HG03378 (cell line): ENCODE results near the gene HMG20B.

ENCODE experiments used
- ATAC-seq: cut with Tn5 transposase; IDR thresholded peaks from one replicate; pipeline ENCODE4 v1.9.1; 2021; ENCODE audit warnings: mild to moderate bottlenecking, moderate library complexity; ENCODE audit not compliant: unreplicated experiment

HMG20B gene

DNA sequence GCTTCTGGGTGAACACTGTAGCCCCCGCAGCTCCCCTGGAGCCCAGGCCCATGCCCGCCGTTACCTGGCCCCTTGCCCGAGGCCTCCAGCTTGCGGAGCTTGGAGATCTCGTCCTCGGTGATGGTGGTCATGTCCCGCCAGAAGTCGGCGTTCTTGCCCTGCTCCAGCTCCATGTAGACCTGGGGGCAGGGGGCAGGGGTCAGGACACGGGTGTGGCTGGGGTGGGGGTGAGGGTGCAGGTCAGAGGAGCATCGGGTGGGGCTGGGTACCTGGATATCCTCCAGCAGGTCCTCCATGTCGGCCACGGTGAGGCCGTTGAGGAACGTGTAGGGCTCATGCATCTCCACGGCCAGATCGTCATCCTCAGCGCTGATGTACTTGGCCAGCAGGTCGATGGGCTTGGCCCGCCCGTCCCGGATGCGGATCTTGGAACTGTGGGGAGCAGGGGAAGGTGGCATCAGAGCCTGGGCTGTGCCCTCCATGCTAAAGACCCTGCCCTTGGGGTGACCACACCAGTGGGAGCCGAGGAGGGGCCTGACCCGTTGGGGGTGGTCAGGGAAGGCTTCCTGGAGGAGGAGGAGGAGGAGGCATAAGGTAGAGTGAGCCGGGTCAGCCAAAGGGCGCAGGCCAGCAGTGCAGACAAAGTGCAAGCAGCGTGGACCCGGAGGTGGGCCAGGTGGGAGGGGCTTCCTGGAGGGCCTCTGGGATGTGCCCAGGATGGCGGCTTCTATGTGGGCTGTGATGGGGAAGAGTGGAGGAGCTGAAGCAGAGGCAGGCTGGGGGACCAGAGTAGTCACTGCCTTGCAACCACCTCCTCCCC, 46.3 kb downstream of the HMG20B start:
- no peak for ATAC-seq

DNA sequence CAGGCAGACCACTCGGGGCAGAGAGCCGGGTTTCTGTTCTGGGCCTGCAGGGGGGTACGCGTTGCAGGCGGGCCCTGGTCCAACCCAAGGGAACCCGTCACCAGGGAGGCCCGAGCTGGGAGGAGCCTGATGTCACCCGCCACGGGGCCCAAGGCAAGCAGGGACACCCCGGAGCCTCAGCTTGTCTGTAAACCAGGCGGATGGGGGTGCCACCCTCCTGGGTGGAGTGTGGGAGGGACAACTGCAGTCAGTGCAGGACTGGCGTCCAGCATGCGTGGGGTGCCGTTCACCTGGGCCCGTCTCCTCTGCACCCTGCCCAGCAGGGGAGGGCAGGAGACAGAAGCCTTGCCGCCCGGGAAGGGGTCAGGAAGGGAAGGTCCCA, 46.9 kb downstream of the HMG20B start:
- no peak for ATAC-seq

DNA sequence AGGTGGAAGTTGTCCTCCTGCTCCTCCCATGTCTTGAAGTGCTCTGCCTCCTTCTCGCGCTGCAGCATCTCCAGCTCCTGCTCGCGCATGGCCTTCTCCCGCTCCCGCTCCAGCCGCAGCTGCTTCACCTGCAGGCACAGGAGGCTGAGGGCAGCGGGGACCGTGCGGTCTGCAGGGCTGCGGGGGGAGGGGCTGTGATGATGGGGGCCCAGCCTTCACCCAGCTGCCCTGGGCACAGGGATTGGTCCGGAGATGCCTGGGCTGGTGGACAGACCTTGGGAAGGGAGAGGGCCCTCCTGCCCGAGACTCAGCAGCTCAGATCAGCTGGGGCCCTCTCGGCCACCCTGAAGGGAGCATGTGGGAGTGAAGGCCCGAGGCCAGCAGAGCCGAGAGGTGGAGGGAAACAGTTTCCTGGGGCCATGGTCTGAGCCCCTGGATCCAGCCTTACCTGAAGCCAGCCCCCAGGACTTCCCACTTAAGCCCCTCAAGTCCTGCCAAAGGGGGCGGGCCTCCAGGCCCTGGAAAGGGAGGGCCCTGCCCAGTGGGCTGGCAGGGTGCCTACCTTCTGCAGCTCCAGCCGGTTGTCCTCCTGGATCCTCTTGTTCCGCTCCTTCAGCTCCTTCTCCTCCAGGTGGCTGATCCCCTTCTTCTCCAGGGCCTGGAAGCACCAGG, 47.5 kb downstream of the HMG20B start:
- no peak for ATAC-seq

DNA sequence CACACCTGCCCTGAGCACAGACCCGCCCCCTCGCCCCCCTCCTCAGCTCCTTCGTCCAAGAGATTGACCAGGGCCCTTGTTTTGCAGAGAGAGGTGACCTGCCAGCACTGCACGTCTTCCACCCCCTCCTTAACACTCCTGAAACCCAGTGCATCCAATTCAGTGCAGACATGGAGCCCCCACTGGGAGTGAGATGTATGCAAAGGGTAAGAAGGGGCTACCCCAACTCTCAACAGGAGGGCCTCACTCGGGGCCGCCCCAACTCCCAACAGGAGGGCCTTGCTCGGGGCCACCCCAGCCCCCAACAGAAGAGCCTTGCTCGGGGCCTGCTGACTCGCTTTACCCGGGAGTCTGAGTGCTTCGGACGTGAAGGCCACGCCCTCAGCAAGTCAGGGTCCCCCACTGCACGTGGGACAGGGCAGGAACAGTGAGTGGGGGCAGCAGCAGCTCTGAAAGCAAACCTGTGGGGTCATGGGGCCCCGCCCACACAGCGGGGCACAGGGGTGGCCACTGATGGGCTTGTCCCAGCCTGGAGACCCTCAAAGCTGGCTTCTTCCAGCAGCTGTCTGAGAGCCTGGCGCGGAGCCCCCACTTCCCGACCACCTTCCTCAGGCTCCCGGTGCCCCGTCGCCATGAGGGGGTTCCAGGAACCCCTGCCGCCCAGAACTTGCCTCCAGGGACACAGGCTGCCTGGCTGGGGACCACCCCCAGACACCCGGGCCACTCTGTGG, 48.2 kb downstream of the HMG20B start:
- no peak for ATAC-seq

DNA sequence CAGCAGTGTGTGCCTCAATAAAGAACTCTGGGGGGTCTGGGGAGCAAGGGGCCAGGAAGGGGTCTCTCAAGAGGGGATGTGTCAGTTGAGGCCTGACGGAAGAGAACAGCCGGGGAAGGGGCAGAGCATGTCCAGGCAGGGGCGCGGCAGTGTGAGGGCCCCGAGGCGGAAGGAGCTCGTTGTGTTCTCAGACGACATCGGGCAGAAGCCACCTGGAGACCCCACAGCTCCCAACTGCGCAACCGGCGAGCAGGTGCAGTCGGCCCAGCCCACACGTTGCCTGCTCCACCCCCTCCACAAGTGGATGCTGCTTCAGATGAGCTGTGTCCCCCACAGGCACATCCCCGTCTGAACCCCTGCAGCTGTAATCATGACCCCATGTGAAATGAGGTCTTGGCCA, 48.9 kb downstream of the HMG20B start:
- no peak for ATAC-seq

DNA sequence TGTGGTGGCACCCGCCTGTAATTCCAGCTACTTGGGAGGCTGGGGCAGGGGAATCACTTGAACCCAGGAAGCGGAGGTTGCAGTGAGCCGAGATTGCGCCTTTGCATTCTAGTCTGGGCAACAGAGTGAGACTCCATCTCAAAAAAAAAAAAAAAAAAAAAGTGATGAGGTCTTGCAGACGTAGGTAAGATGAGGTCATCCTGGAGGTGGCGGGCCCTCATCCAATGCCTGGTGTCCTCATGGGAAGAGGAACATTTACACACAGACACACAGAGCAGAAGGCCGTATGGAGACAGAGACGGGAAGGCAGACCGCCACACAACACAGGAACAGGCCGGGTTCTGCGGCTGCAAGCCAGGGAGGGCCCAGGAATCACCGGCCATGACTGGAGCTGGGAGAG, 49.5 kb downstream of the HMG20B start:
- ATAC-seq = no peak

DNA sequence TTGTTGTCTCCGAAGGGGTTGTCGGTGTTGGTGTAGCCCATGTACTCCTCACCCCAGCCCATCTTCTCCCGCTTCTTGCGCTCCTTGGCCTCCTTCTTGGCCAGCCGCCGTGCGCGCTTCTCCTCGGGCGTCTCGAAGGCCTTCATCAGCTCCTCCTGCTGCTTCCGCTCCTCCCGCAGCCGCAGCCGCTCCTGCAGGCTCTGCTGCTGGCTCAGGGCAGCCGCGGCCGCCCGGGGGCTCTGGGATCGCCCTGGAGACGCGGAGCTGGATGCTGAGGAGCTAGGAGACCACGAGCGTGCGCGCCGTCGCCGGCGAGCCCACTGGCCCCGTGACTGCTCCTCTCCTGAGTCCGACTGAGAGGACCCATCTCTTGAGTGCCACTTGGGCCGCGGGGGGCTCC, 51.0 kb downstream of the HMG20B start:
- no peak for ATAC-seq

DNA sequence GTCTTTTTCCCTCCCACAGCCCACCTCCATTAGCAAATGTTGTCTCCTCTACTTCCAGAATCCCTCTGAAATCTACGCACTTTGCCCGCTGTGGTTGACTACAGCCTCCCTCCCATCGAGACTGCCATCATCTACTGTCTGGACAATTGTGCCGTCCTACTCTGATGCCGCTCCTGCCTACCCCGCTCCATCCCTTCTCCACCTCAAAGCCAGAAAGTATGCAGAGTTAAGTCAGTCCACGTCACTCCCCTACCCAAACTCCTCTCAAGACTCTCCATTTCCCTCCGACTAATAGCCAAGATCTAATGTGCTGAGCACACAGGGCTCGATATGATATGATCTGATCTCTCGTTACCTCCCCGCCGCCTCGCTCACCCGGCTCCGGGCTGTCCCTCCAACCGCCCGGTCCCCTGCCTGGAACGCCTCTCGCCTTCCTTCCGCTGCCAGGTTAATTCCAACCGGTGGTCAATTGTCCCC, 53.3 kb downstream of the HMG20B start:
- ATAC-seq = peak; percentile 2

DNA sequence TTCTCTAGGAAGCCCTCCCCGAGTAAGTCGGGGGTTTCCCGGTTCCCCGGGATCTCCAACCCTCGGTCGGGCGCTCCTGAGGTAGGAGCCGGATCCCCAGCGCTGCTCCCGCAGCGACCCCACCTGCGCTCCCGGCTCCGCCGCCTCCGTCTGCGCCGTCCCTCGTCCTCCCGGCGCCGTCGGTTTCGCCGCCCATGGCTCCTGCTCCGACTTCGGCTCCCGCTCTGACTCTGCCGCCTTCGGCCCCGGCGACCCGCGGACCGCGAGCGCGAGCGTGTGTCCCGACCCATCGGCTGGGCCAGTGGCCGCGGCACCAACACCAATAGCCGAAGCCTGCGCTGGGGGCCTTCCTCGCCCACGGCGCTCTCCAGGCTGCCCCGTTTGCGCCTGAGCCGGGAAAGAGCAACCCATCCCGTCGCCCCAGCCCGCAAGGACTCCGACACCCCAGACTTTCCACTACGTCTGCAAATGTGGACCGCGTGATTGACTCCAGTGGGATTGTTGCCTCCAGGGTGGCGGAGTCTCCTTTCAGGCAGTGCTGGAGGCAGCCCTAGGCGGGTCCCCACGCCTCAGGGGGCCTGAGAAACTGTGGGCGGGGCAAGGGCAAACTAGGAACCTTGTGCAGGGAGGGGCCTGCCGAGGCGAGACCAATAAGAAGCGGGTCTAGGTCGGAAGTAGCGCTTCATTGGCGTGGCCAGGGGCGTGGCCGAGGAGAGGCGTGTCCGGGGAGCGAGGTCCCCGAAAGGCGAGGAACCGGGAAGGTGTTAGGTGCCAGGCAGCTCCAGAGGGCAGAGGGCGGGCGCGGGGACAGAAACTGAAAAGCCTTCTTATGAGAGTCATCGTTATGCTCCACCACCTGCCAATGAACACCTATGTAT, 54.0 kb downstream of the HMG20B start, which contains the start of gene CACTIN:
Gene CACTIN (minus strand): TSS at position 318 of the 878 bp plus-strand sequence. CDS start 28 bp downstream, at position 290.
- peak; percentile 77 for ATAC-seq

DNA sequence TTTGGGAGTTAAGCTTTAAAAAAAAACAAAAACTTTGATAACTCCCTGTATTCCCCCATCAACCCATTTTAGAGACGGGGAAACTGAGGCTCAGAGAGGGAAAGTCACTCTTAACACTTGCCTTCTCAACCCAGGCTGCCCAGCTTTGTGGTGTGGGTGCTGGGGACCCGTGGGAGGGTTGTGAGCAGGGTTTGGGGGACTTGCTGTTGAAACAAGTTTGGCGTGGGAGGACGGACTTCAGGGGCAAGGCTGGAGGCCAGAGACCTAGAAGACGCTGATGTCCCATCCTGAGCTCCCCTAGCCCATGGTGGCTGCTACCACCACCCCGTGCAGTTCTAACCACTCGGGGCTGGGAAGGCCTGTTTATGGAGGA, 54.6 kb downstream of the HMG20B start:
- ATAC-seq = no peak
